Measurements from ENCODE around the gene ACSM6. TPM values are rescaled to one million over a fixed set of nuclear protein-coding genes. Genes with fewer than 3 reads are reported as not detected.

Gene ACSM6
- total RNA-seq, 1 donor, result not detected

DNA sequence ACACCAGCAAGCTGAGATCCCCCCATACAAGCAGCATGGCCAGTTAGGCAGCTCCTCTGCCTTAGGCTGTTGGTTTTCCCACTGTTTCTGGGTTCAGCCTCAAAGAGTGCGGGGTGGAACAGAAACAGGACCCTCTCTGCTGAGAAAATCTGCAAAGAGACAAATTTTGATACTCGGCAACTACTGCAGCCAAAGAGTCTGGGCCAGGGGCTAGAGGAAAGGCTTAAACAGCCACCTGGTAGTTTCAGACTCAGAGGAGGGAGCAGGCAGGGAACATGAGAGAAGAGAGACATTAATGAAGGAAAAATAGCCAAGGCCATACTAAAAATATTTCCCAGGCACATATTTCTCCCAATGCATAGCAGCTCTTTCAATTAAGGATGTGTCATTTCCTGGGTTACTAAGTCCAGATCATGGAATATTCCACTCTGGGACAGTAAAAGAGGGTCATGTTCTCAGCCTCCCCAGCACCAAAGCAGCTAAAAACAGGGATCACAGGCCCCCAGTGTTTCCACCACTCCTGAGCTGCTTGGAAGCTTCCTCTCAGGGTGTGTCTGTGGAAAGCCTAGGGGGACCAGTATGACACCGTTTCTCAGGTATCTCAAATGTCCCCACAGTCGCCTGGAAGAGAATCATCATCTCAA, 67.0 kb downstream of the ACSM6 start:
- no peak for DNase-seq (ENCODE audit: low read depth)
- no peak overlapping the region for H3K4me3 ChIP-seq (ENCODE audit: low read depth, low read length)
- no peak for TF ChIP-seq CTCF (IDR thresholded peaks at IDR 0.05; ENCODE audit: insufficient read depth, low read length)

DNA sequence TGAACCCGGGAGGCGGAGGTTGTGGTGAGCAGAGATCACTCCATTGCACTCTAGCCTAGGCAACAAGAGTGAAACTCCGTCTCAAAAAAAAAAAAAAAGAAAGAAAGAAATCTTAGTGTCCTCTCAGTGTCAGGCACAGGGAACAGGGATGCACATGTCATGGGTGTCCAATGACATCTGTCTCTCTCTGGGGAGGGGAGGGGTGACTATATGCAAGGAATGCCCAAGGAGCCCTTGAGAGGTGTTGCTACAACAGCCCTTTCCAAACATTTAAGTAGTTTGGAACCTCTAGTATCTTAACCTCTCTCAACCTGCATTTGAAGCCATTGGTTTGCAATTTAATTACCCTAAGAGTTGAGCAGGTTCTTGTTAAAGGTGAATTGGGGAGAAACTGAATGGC, 67.9 kb downstream of the ACSM6 start:
- TF ChIP-seq CTCF (IDR thresholded peaks at IDR 0.05; ENCODE audit: insufficient read depth, low read length), result no peak
- no peak for DNase-seq (ENCODE audit: low read depth)
- H3K4me3 ChIP-seq (ENCODE audit: low read depth, low read length), result no peak overlapping the region

DNA sequence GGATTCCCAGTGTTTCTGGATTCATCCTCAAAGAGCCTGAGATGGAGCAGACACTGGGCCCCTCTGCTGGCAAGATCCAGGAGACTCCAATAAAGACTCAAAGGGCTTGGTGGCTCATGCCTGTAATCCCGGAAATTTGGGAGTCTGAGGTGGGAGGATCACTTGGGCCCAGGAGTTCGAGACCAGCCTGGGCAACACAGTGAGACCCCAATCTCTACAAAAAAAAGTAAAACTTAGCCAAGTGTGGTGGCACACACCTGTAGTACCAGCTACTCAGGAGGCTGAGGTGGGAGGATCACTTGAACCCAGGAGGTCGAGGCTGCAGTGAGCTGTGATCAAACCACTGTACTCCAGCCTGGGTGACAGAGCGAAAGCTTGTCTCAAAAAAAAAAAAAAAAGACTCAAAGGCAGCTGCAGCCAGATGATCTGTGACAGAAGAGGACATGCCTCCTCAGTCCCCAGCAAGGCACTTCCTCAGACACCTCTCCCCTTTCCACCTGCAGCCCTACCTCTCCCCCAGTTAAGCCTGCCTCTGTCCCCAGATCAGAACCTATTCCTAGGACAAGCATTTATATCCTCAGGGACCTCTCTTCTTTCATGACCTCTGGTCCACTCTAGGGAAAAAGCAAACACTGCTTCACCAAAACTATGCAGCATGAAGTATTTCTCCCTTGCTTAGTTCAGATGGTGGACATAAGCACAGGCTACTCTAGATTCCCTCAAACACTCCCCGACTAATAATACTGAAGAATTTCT, 68.9 kb downstream of the ACSM6 start:
- TF ChIP-seq CTCF (IDR thresholded peaks at IDR 0.05; ENCODE audit: insufficient read depth, low read length), result no peak
- no peak overlapping the region for H3K4me3 ChIP-seq (ENCODE audit: low read depth, low read length)
- DNase-seq (ENCODE audit: low read depth), result no peak

DNA sequence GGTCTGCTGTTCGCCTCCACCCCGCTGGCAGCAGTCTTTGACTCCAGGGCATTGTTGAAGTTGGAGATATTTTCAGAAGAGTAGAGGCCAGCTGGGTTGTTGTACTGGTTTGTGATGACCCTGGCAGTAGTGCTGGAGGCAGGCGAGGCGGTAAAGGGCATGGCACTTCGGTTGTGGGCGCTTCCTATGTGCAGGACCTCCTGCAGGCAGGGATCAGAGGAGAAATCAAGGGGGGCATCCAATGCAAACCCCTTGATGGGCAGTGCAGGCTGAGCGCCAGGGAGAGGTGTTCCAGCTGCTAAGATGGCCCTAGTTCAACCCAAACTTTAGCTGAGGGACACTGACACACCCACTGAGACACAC, 69.8 kb downstream of the ACSM6 start:
- no peak for DNase-seq (ENCODE audit: low read depth)
- no peak overlapping the region for H3K4me3 ChIP-seq (ENCODE audit: low read depth, low read length)
- no peak for TF ChIP-seq CTCF (IDR thresholded peaks at IDR 0.05; ENCODE audit: insufficient read depth, low read length)

GRCh38 chr10:95264227-95265051, 70.4 kb downstream of the ACSM6 start:
- TF ChIP-seq CTCF (IDR thresholded peaks at IDR 0.05; ENCODE audit: insufficient read depth, low read length), result no peak
- no peak overlapping the region for H3K4me3 ChIP-seq (ENCODE audit: low read depth, low read length)
- no peak for DNase-seq (ENCODE audit: low read depth)

GRCh38 chr10:95265572-95265971, 71.5 kb downstream of the ACSM6 start:
- DNase-seq (ENCODE audit: low read depth), result no peak
- TF ChIP-seq CTCF (IDR thresholded peaks at IDR 0.05; ENCODE audit: insufficient read depth, low read length), result no peak
- no peak overlapping the region for H3K4me3 ChIP-seq (ENCODE audit: low read depth, low read length)
